ENCODE measurements around the gene TBC1D1.

DNA sequence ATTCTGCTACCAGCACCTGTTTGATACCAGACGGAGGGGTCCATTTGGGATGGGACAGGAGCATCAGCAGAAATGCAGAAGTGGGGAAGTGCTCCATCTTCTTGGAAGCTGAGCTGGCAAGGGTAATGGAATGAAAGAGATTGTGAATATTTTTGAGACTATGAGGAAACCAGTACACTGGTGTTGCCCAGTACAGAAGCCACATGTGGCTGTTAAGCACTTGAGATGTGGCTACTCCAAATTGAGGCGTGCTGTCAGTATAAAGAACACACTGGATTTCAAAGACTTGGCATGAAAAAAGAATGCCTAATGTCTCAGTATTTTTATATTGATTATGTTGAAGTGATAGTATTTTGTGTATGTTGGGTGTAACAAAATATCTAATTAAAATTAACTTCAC lies 222.7 kb downstream of the TBC1D1 start:
- TF ChIP-seq, protein P1, sequence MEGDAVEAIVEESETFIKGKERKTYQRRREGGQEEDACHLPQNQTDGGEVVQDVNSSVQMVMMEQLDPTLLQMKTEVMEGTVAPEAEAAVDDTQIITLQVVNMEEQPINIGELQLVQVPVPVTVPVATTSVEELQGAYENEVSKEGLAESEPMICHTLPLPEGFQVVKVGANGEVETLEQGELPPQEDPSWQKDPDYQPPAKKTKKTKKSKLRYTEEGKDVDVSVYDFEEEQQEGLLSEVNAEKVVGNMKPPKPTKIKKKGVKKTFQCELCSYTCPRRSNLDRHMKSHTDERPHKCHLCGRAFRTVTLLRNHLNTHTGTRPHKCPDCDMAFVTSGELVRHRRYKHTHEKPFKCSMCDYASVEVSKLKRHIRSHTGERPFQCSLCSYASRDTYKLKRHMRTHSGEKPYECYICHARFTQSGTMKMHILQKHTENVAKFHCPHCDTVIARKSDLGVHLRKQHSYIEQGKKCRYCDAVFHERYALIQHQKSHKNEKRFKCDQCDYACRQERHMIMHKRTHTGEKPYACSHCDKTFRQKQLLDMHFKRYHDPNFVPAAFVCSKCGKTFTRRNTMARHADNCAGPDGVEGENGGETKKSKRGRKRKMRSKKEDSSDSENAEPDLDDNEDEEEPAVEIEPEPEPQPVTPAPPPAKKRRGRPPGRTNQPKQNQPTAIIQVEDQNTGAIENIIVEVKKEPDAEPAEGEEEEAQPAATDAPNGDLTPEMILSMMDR (IDR thresholded peaks at IDR 0.05; ENCODE audit: control extremely low read depth in 1 of 3, insufficient read depth in 1 of 3, low read depth in 1 of 3, low read length in 3 of 3) = no peak
- no peak for TF ChIP-seq BACH1 (IDR thresholded peaks at IDR 0.05; ENCODE audit: low read length)
- TF ChIP-seq FOSL1 (IDR thresholded peaks at IDR 0.05; ENCODE audit: insufficient read depth, low read depth, low read length) = no peak
- TF ChIP-seq EZH2 (IDR thresholded peaks at IDR 0.05; ENCODE audit: low read depth, low read length, severe bottlenecking) = no peak
- TF ChIP-seq YY1 (IDR thresholded peaks at IDR 0.05; ENCODE audit: low read depth, low read length) = no peak
- TF ChIP-seq HDAC2 (IDR thresholded peaks at IDR 0.05; ENCODE audit: borderline replicate concordance in 1 of 2, low read depth in 2 of 2, low read length in 2 of 2) = no peak
- TF ChIP-seq, protein P2, sequence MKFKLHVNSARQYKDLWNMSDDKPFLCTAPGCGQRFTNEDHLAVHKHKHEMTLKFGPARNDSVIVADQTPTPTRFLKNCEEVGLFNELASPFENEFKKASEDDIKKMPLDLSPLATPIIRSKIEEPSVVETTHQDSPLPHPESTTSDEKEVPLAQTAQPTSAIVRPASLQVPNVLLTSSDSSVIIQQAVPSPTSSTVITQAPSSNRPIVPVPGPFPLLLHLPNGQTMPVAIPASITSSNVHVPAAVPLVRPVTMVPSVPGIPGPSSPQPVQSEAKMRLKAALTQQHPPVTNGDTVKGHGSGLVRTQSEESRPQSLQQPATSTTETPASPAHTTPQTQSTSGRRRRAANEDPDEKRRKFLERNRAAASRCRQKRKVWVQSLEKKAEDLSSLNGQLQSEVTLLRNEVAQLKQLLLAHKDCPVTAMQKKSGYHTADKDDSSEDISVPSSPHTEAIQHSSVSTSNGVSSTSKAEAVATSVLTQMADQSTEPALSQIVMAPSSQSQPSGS (IDR thresholded peaks at IDR 0.05; ENCODE audit: low read length) = no peak
- TF ChIP-seq ZNF274 (IDR thresholded peaks at IDR 0.05; ENCODE audit: borderline replicate concordance, extremely low read depth, low read length) = no peak
- TF ChIP-seq CEBPB (IDR thresholded peaks at IDR 0.05; ENCODE audit: low read depth, low read length) = no peak
- no peak for TF ChIP-seq KDM1A (IDR thresholded peaks at IDR 0.05; ENCODE audit: borderline replicate concordance, low read length)
- TF ChIP-seq SP1 (IDR thresholded peaks at IDR 0.05; ENCODE audit: low read depth, low read length) = no peak
- TF ChIP-seq GABPA (IDR thresholded peaks at IDR 0.05; ENCODE audit: borderline replicate concordance, insufficient read depth, low read length) = no peak
- TF ChIP-seq POLR2A (IDR thresholded peaks at IDR 0.05; ENCODE audit: control extremely low read depth in 1 of 2, low read depth in 2 of 2, low read length in 2 of 2) = no peak
